H9 (cell line): ENCODE measurements around the gene OR5K2. TPM values are rescaled to one million over a fixed set of nuclear protein-coding genes. Genes with fewer than 3 reads are reported as not detected.

Experiments used
- DNase-seq: peaks from one replicate; pipeline ENCODE4 v3.0.0-alpha.2; 2017
- H2AFZ ChIP-seq: one replicate; pipeline ENCODE4 v1.6.1; 2013; ENCODE audit warnings: mild to moderate bottlenecking, low read length, control low read depth, moderate library complexity
- H2AK5ac ChIP-seq: 2 replicates; pipeline ENCODE4 v1.6.1; 2013; ENCODE audit warnings: low read length, control low read depth, mixed read lengths; ENCODE audit not compliant: insufficient read length
- H2BK120ac ChIP-seq: one replicate; pipeline ENCODE4 v1.6.1; 2013; ENCODE audit warnings: low read depth, mild to moderate bottlenecking, low read length, control low read depth, inconsistent platforms; ENCODE audit not compliant: poor library complexity, severe bottlenecking
- H2BK12ac ChIP-seq: 2 replicates; pipeline ENCODE4 v1.6.1; 2013; ENCODE audit warnings: low read length, control low read depth, mixed read lengths, low read depth; ENCODE audit not compliant: insufficient read length
- H2BK15ac ChIP-seq: 2 replicates; pipeline ENCODE4 v1.6.1; 2013; ENCODE audit warnings: low read depth, low read length, control low read depth
- H2BK20ac ChIP-seq: one replicate; pipeline ENCODE4 v1.6.1; 2013; ENCODE audit warnings: low read depth, mild to moderate bottlenecking, low read length, control low read depth, inconsistent platforms; ENCODE audit not compliant: poor library complexity, severe bottlenecking
- H2BK5ac ChIP-seq: 2 replicates; pipeline ENCODE4 v1.6.1; 2013; ENCODE audit warnings: low read length, control low read depth, mixed read lengths; ENCODE audit not compliant: insufficient read length
- H3K14ac ChIP-seq: 2 replicates; pipeline ENCODE4 v1.6.1; 2013; ENCODE audit warnings: low read length, control low read depth; ENCODE audit not compliant: insufficient read depth
- H3K18ac ChIP-seq: 2 replicates; pipeline ENCODE4 v1.6.1; 2013; ENCODE audit warnings: low read depth, mild to moderate bottlenecking, mixed read lengths, low read length, control low read depth; ENCODE audit not compliant: insufficient read length
- H3K23ac ChIP-seq: 2 replicates; pipeline ENCODE4 v1.6.1; 2013; ENCODE audit warnings: low read length, control low read depth, mixed read lengths, low read depth; ENCODE audit not compliant: insufficient read length
- H3K23me2 ChIP-seq: 2 replicates; pipeline ENCODE4 v1.6.1; 2013; ENCODE audit warnings: low read depth, mild to moderate bottlenecking, mixed read lengths, low read length, control low read depth; ENCODE audit not compliant: insufficient read length, poor library complexity, severe bottlenecking
- H3K27ac ChIP-seq: 2 replicates; pipeline ENCODE4 v1.5.1; 2013; ENCODE audit warnings: low read length, control low read depth, mixed read lengths, low read depth; ENCODE audit not compliant: insufficient read length
- H3K27me3 ChIP-seq: 2 replicates; pipeline ENCODE4 v1.6.1; 2013; ENCODE audit warnings: low read length, control low read depth, inconsistent platforms; ENCODE audit not compliant: insufficient read depth
- H3K4ac ChIP-seq: 2 replicates; pipeline ENCODE4 v1.6.1; 2013; ENCODE audit warnings: low read depth, mild to moderate bottlenecking, control low read depth, inconsistent platforms, low read length, moderate library complexity
- H3K4me1 ChIP-seq: 2 replicates; pipeline ENCODE4 v1.6.1; 2013; ENCODE audit warnings: low read length, control low read depth, inconsistent platforms; ENCODE audit not compliant: insufficient read depth
- H3K4me2 ChIP-seq: 2 replicates; pipeline ENCODE4 v1.6.1; 2013; ENCODE audit warnings: low read length, control low read depth, mixed read lengths; ENCODE audit not compliant: insufficient read length, insufficient read depth
- H3K56ac ChIP-seq: 2 replicates; pipeline ENCODE4 v1.6.1; 2013; ENCODE audit warnings: low read depth, mild to moderate bottlenecking, mixed read lengths, low read length, control low read depth; ENCODE audit not compliant: insufficient read length
- H3K79me1 ChIP-seq: 2 replicates; pipeline ENCODE4 v1.6.1; 2013; ENCODE audit warnings: low read depth, mild to moderate bottlenecking, moderate library complexity, low read length, control low read depth, inconsistent platforms; ENCODE audit not compliant: insufficient read depth, poor library complexity, severe bottlenecking
- H3K79me2 ChIP-seq: 2 replicates; pipeline ENCODE4 v1.6.1; 2013; ENCODE audit warnings: low read length, control low read depth, inconsistent platforms; ENCODE audit not compliant: insufficient read depth
- H3K9ac ChIP-seq: 2 replicates; pipeline ENCODE4 v1.6.1; 2013; ENCODE audit warnings: low read length, control low read depth, mixed read lengths; ENCODE audit not compliant: insufficient read length; ENCODE audit errors: extremely low read depth
- H3K9me3 ChIP-seq: one replicate; pipeline ENCODE4 v1.6.1; 2013; ENCODE audit warnings: low read depth, low read length, inconsistent platforms; ENCODE audit not compliant: control insufficient read depth
- H3T11ph ChIP-seq: one replicate; pipeline ENCODE4 v1.6.1; 2013; ENCODE audit warnings: mild to moderate bottlenecking, low read length, control low read depth, inconsistent platforms
- H4K20me1 ChIP-seq: one replicate; pipeline ENCODE4 v1.6.1; 2013; ENCODE audit not compliant: control insufficient read depth, insufficient read length, insufficient read depth
- H4K5ac ChIP-seq: 2 replicates; pipeline ENCODE4 v1.6.1; 2013; ENCODE audit warnings: low read depth, mild to moderate bottlenecking, mixed read lengths, low read length, control low read depth; ENCODE audit not compliant: insufficient read length
- H4K8ac ChIP-seq: replicated peaks from 2 replicates; pipeline ENCODE4 v1.6.1; 2013; ENCODE audit warnings: low read length, control low read depth, mixed read lengths, low read depth; ENCODE audit not compliant: insufficient read length
- H4K91ac ChIP-seq: 2 replicates; pipeline ENCODE4 v1.6.1; 2013; ENCODE audit warnings: low read depth, mild to moderate bottlenecking, moderate library complexity, mixed read lengths, low read length, control low read depth; ENCODE audit not compliant: insufficient read length
- H3K27ac Mint-ChIP-seq, 3 experiments: 2 replicates in 2 of 3; 3 replicates in 1 of 3; pipeline ENCODE4 v1.8.0; 2020 to 2021; ENCODE audit warnings: mixed read lengths in 3 of 3, mild to moderate bottlenecking in 1 of 3, moderate library complexity in 1 of 3
- H3K27me3 Mint-ChIP-seq: 2 replicates; pipeline ENCODE4 v1.8.0; 2021; ENCODE audit warnings: low read depth, mild to moderate bottlenecking, moderate library complexity, mixed read lengths
- H3K36me3 Mint-ChIP-seq, 3 experiments: 2 replicates in 2 of 3; 3 replicates in 1 of 3; pipeline ENCODE4 v1.8.0; 2020 to 2021; ENCODE audit warnings: low read depth in 3 of 3, mixed read lengths in 3 of 3; ENCODE audit not compliant: insufficient read depth in 1 of 3
- H3K4me1 Mint-ChIP-seq, 2 experiments: 2 replicates each; pipeline ENCODE4 v1.8.0; 2020; ENCODE audit warnings: mixed read lengths in 2 of 2
- H3K4me3 Mint-ChIP-seq, 2 experiments: 2 replicates in 1 of 2; 3 replicates in 1 of 2; pipeline ENCODE4 v1.8.0; 2020 to 2021; ENCODE audit warnings: mild to moderate bottlenecking in 2 of 2, mixed read lengths in 2 of 2, moderate library complexity in 1 of 2
- H3K9me3 Mint-ChIP-seq, 2 experiments: 2 replicates in 1 of 2; 3 replicates in 1 of 2; pipeline ENCODE4 v1.8.0; 2020; ENCODE audit warnings: mild to moderate bottlenecking in 2 of 2, mixed read lengths in 2 of 2, moderate library complexity in 1 of 2
- WGBS: extraction: QIAGEN DNeasy Blood & Tissue Kit; methylation state at CpG from one replicate; pipeline ENCODE4 v1.1.7; 2013; ENCODE audit warnings: missing lambda C conversion rate, low lambda C conversion rate, mixed read lengths; ENCODE audit not compliant: insufficient read length; ENCODE audit errors: extremely low coverage; 5-methylcytosine and 5-hydroxymethylcytosine counted together
- total RNA-seq: library from RNA; stranded (reverse); gene quantifications from 2 replicates; pipeline ENCODE4 v1.2.1, GENCODE V29; 2021
- TF ChIP-seq, protein P1 (sequence below): fragments of 200-600 bp; sonication (generic); conservative IDR thresholded peaks from 3 replicates; pipeline ENCODE4 v1.8.0; 2021; ENCODE audit warnings: antibody characterized with exemption, mild to moderate bottlenecking

Gene OR5K2
- total RNA-seq, 1 experiment from 2014 or later, result not detected

DNA sequence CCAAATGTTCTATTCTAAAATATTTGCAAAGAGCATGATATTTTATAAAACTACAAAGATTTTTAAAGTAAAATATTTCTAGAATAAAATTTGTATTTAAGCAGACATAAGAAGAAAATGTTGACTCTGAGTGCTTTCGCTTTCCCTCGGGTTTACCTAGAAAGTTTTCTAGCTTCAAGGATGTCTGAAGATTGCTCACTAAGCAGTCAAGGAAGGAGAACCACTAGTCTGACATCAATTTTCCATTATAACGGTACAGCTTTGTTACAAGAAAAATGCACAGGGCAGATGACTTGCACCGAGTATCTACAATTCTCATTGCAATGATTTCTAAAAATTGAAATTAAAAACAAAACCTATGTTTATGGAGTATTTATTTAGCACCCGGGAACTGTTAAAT lies 48.5 kb downstream of the OR5K2 start:
- H3K36me3 Mint-ChIP-seq, result no peaks in the 10 kb centered on the region
- no peak for DNase-seq

More for the DNA sequence above, 48.5 kb downstream of the OR5K2 start:
- Histone ChIP-seq H3K23ac (no peak overlapping the region), H4K91ac (no peak overlapping the region), H3K27me3 (no peaks in the 10 kb centered on the region), H3T11ph (no peak overlapping the region), H3K4ac (no peak overlapping the region), H3K23me2 (no peaks in the 10 kb centered on the region), H3K4me2 (no peak overlapping the region), H3K4me1 (no peaks in the 10 kb centered on the region; the same call in 1 of the 2 replicates), H3K56ac (no peak overlapping the region), H3K79me2 (no peaks in the 10 kb centered on the region), H3K9me3 (no peaks in the 10 kb centered on the region), H2BK120ac (no peak overlapping the region), H4K5ac (no peak overlapping the region), H2AK5ac (no peak overlapping the region), H2AFZ (no peak overlapping the region), H3K14ac (no peak overlapping the region), H3K9ac (no peak overlapping the region), H2BK12ac (no peak overlapping the region), H4K20me1 (no peaks in the 10 kb centered on the region), H2BK15ac (no peak overlapping the region), H2BK20ac (no peak overlapping the region), H3K79me1 (no peaks in the 10 kb centered on the region), H2BK5ac (no peak overlapping the region), H3K18ac (no peak overlapping the region), H4K8ac (no peak overlapping the region), H3K27ac (no peak overlapping the region)
- H3K27me3 Mint-ChIP-seq, result no peaks in the 10 kb centered on the region
- TF ChIP-seq, protein P1, sequence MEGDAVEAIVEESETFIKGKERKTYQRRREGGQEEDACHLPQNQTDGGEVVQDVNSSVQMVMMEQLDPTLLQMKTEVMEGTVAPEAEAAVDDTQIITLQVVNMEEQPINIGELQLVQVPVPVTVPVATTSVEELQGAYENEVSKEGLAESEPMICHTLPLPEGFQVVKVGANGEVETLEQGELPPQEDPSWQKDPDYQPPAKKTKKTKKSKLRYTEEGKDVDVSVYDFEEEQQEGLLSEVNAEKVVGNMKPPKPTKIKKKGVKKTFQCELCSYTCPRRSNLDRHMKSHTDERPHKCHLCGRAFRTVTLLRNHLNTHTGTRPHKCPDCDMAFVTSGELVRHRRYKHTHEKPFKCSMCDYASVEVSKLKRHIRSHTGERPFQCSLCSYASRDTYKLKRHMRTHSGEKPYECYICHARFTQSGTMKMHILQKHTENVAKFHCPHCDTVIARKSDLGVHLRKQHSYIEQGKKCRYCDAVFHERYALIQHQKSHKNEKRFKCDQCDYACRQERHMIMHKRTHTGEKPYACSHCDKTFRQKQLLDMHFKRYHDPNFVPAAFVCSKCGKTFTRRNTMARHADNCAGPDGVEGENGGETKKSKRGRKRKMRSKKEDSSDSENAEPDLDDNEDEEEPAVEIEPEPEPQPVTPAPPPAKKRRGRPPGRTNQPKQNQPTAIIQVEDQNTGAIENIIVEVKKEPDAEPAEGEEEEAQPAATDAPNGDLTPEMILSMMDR, result no peak
- H3K9me3 Mint-ChIP-seq, result no peaks in the 10 kb centered on the region
- H3K4me1 Mint-ChIP-seq, result peaks cover 5 to 11% of the 10 kb centered on the region in 2 experiments
- H3K27ac Mint-ChIP-seq, result 0 out of 7 replicates have a peak overlapping the region, but pooled peaks of 1 of the 3 experiments have one; percentile 16
- WGBS, result no CpG with 5 or more reads among the region's 5 CpGs
- no peak overlapping the region for H3K4me3 Mint-ChIP-seq

Other genes starting within 250 kb of the OR5K2 start
- not detected in 2 replicates for gene OR5H6, start 233.4 kb upstream of the OR5K2 start, total RNA-seq
- not detected in 2 replicates for gene OR5H2, start 215.2 kb upstream of the OR5K2 start, total RNA-seq
- not detected in 2 replicates for gene OR5K4, start 143.8 kb upstream of the OR5K2 start, total RNA-seq
- gene OR5K3, start 107.0 kb upstream of the OR5K2 start, total RNA-seq, result not detected in 2 replicates
- not detected in 2 replicates for gene OR5K1, start 34.5 kb upstream of the OR5K2 start, total RNA-seq
- gene CLDND1, start 25.2 kb downstream of the OR5K2 start, total RNA-seq, result 83.0 and 85.0 TPM in 2 replicates
- not detected in 2 replicates for gene GPR15, start 34.3 kb downstream of the OR5K2 start, total RNA-seq
- 22.7 and 24.7 TPM in 2 replicates for gene CPOX, start 95.9 kb downstream of the OR5K2 start, total RNA-seq